ENCODE results near the gene BMPR1B. TPM values are rescaled to one million over a fixed set of nuclear protein-coding genes. Genes with fewer than 3 reads are reported as not detected.

Gene BMPR1B
- total RNA-seq, 2 experiments from 2014 or later, result not detected

DNA sequence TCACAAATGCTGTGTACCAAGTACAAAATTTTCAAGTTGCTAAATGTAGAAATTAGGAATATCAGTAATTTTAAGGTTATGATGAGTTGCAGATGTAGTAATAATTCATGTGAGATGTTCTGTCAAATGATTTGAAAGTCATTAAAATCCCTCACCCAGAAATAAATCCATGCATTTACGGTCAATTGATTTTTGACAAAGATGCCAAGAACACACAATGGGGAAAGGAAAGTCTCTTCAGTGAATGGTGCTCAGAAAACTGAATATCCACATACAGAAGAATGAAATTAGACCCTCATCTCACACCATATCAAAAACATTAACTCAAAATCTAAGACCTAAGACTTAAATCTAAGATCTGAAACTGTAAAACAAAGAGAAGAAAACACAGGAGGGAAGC lies 12.9 kb upstream of the BMPR1B start:
- Mint-ChIP-seq H3K27ac (no peak overlapping the region), H3K4me1 (no peaks in the 10 kb centered on the region)

DNA sequence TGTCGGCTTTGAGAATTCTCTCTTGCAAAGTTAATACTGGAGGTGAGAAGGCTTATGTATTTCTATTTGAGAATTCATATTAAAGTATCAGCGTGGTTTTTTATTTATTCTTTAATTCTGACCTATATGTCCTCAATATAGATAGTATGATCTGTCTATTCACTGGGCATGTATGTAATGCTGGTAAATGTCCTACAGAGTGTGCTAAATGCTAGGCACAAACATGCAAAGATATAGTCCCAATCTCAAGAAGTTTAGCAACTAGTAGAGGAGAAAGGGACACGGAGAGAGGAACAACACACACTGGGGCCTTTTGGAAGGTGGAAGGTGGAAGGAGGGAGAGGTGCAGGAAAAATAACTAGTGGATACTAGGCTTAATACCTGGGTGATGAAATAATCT lies 11.0 kb upstream of the BMPR1B start:
- no peak for DNase-seq
- Mint-ChIP-seq H3K9me3 (no peaks in the 10 kb centered on the region), H3K4me3 (no peak overlapping the region), H3K27ac (no peak overlapping the region), H3K36me3 (no peaks in the 10 kb centered on the region), H3K4me1 (no peaks in the 10 kb centered on the region), H3K27me3 (peaks cover 9% of the 10 kb centered on the region)

More for the DNA sequence above, 12.9 kb upstream of the BMPR1B start:
- no peak for DNase-seq
- H3K27me3 Mint-ChIP-seq, result peaks cover 15% of the 10 kb centered on the region
- peaks cover 2% of the 10 kb centered on the region for H3K9me3 Mint-ChIP-seq
- no peaks in the 10 kb centered on the region for H3K36me3 Mint-ChIP-seq
- no peak overlapping the region for H3K4me3 Mint-ChIP-seq

DNA sequence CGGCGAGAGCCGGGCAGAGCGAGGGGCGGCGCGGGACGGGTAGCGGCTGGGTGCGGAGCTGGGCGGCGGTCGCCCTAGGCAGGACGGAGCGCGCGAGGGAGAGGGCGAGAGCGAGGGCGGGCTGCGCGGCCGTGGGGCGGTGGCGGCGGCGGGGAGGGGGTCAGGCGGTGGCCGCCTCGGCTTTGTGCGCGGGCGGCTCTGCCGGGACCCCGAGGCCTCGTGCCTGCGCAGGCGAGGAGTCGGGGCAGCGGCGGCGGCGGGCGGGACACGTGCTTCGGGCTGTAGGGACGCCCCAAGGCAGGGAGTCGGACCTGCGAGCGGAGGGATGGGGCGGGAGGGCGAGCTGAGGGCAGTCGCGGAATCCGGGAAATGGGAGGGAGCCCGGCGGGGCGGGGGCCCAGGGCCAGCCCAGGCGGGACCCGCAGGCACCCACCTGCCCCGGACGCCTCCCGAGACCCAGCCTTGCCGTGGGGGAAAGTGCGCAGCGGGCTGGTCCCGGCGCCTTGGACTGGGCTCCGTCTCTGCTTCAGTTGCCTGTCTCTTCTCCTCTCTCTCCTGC lies 465 bp downstream of the BMPR1B start:
- DNase-seq, result peak; percentile 10
- H3K27me3 Mint-ChIP-seq, result peaks cover 80% of the 10 kb centered on the region

DNA sequence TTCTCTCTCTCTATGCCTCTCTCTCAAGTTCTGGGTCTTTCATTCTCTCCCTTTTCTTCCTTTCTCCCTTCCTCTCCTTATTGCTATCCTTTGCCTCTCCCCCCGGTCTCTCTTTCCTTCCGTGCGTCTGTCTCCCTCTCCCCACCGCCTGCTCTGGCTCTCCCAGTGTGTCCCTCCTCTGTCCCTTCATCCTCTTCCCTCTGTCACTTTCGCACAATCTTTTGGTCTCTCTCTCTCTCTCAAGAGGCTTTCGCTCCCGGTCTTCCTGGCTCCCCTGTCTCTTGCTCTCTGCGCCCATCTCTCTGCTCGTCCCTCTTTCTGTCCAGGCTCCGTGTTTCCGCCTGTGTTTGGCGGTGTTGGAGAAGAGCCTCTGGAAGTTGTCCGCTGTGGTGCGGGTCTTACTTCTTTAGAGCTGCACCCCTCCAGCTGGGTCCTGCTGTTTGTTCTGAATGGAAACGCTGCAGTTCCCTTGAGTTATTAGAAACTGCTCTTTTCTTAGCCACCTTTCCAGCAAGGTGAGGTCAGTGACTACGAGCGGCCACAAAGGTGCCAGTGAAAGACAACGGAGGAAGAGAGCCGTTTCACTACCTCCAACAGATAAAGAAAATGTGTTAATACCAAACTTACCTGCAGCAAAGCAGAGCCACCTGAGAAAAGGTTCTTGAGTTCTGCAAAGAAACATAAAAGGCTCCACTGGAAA lies 1.1 kb downstream of the BMPR1B start:
- DNase-seq, result no peak
- no peaks in the 10 kb centered on the region for H3K9me3 Mint-ChIP-seq
- H3K4me3 Mint-ChIP-seq, result peak overlapping the region; percentile 41
- peaks cover 5% of the 10 kb centered on the region for H3K4me1 Mint-ChIP-seq
- H3K27ac Mint-ChIP-seq, result no peak overlapping the region
- peaks cover 79% of the 10 kb centered on the region for H3K27me3 Mint-ChIP-seq
- peaks cover 1% of the 10 kb centered on the region for H3K36me3 Mint-ChIP-seq

More for the DNA sequence above, 465 bp downstream of the BMPR1B start:
- Mint-ChIP-seq H3K9me3 (no peaks in the 10 kb centered on the region), H3K27ac (no peak overlapping the region), H3K4me1 (peaks cover 5% of the 10 kb centered on the region), H3K4me3 (peak overlapping the region; percentile 41), H3K36me3 (peaks cover 1% of the 10 kb centered on the region)

DNA sequence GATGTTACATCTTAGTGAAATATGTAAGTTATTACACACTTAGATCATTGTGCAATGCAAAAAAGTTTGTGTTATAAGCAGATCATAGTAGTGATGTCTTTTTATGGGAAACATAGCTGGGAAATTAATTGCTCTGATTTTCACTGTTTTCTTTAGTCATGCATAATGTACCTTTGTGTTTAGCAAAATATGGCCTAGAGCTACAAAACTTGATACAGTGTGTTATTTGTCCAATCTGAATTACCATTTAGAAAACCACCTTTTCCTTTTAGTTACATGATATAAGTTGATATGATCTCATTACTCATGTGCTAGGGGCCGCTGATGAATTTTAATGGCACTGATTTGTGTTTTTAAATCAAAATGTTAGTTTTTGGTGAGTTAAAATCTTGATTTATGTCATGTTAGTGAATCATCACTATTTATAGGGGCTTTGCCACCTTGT lies 2.0 kb downstream of the BMPR1B start:
- Mint-ChIP-seq H3K27me3 (peaks cover 83% of the 10 kb centered on the region), H3K9me3 (no peaks in the 10 kb centered on the region), H3K36me3 (peaks cover 1% of the 10 kb centered on the region), H3K4me3 (no peak overlapping the region), H3K4me1 (peaks cover 5% of the 10 kb centered on the region), H3K27ac (no peak overlapping the region)
- no peak for DNase-seq

- Mint-ChIP-seq H3K36me3 (peaks cover 1% of the 10 kb centered on the region), H3K27ac (no peak overlapping the region), H3K4me3 (no peak overlapping the region), H3K4me1 (peaks cover 3% of the 10 kb centered on the region), H3K9me3 (no peaks in the 10 kb centered on the region), H3K27me3 (peaks cover 70% of the 10 kb centered on the region)
- DNase-seq, result no peak
Measured at GRCh38 chr4:94762326-94762725, 4.6 kb downstream of the BMPR1B start.

DNA sequence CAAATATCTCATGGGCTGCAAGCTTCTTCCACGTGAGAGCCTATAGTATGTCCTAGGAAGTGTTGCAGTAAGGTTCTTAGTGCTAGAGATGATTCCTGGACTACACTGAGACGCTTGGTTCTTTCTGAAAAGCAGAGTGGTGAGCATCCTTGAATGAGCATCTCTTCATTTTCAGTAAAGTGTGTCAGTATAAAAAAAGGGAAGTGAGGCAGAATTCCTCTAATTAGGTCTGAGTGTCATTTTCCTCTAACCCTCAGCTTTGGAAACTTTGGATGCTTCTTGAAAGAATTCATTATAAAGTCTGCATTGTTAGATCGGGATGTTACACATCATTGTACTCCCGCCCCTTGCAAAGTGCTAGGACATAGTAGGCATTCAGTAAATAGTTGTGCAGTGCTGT lies 5.2 kb downstream of the BMPR1B start:
- Mint-ChIP-seq H3K4me3 (no peak overlapping the region), H3K27ac (no peak overlapping the region), H3K27me3 (peaks cover 66% of the 10 kb centered on the region), H3K4me1 (peaks cover 3% of the 10 kb centered on the region), H3K9me3 (no peaks in the 10 kb centered on the region), H3K36me3 (peaks cover 1% of the 10 kb centered on the region)
- no peak for DNase-seq

DNA sequence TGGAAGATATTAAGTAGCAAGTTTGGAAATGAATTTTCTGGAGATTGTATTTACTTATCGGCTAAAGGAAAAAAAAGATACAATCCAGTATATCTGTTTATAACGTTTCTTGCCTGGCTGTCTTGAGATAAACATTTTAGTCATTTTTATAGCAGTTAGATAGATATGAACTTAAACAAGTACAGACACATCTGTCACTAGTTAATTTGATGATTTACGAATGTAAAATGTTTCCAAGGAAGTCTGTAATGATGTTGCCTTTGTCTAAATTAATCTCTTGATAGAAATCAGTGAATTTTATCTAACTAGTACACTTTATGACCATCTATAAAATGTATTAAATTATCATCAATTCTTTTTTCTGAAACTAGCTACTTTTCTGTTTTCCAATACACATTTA lies 5.7 kb downstream of the BMPR1B start:
- Mint-ChIP-seq H3K4me1 (peaks cover 2% of the 10 kb centered on the region), H3K36me3 (peaks cover 1% of the 10 kb centered on the region), H3K4me3 (no peak overlapping the region), H3K9me3 (no peaks in the 10 kb centered on the region), H3K27ac (no peak overlapping the region), H3K27me3 (peaks cover 65% of the 10 kb centered on the region)
- DNase-seq, result no peak

- Mint-ChIP-seq H3K27ac (no peak overlapping the region), H3K27me3 (peaks cover 59% of the 10 kb centered on the region), H3K36me3 (no peaks in the 10 kb centered on the region), H3K4me3 (no peak overlapping the region), H3K9me3 (no peaks in the 10 kb centered on the region), H3K4me1 (no peaks in the 10 kb centered on the region)
- no peak for DNase-seq
Measured at GRCh38 chr4:94764069-94764468, 6.3 kb downstream of the BMPR1B start.

- Mint-ChIP-seq H3K27me3 (peaks cover 48% of the 10 kb centered on the region), H3K27ac (no peak overlapping the region), H3K4me1 (no peaks in the 10 kb centered on the region), H3K4me3 (no peak overlapping the region), H3K9me3 (no peaks in the 10 kb centered on the region), H3K36me3 (no peaks in the 10 kb centered on the region)
- DNase-seq, result no peak
Measured at GRCh38 chr4:94765174-94765573, 7.4 kb downstream of the BMPR1B start.

- Mint-ChIP-seq H3K27me3 (peaks cover 44% of the 10 kb centered on the region), H3K4me3 (no peak overlapping the region), H3K27ac (no peak overlapping the region), H3K4me1 (no peaks in the 10 kb centered on the region), H3K36me3 (no peaks in the 10 kb centered on the region), H3K9me3 (no peaks in the 10 kb centered on the region)
- DNase-seq, result no peak
Measured at GRCh38 chr4:94765648-94766047, 7.9 kb downstream of the BMPR1B start.

DNA sequence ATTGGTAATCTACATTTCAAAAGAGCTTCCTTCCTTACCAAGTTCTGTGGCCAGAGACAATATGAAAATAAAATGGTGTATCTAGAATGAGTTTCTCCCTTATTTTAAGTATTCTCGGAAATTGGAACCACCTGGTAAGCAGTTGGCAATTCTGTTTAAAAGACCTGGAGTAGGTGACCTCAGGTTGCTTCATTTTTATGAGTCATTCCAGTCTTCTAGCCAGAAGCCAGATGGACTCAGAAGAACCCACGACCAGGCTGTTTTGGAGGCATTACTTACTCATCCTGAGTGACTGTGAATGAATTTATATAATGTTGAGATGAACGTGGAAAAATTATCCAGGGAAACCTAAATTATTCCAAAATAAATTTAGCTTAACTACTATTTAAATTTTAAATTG lies 9.1 kb downstream of the BMPR1B start:
- Mint-ChIP-seq H3K27ac (no peak overlapping the region), H3K36me3 (no peaks in the 10 kb centered on the region), H3K4me3 (no peak overlapping the region), H3K9me3 (no peaks in the 10 kb centered on the region), H3K27me3 (peaks cover 34% of the 10 kb centered on the region), H3K4me1 (no peaks in the 10 kb centered on the region)
- no peak for DNase-seq

DNA sequence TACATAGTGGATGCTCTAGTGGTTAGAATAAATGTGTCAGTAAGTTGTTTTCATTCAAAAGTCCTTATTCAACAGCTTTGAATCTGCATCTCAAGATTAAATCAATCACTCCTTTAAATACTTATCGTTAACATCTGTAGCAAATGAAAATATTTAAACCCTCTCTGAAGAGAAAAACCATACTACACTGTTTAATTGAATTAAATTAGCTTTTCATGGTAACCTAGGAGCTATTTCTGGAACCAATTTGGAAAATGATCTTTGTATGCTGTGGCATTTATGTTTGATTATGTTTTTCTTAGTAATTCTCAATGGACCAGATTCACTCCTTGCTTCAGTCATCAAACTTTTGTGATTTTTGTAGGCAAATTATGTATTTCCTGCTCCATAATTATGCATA lies 9.7 kb downstream of the BMPR1B start:
- no peaks in the 10 kb centered on the region for H3K36me3 Mint-ChIP-seq
- H3K9me3 Mint-ChIP-seq, result no peaks in the 10 kb centered on the region
- DNase-seq, result no peak
- H3K27ac Mint-ChIP-seq, result no peak overlapping the region
- peaks cover 28% of the 10 kb centered on the region for H3K27me3 Mint-ChIP-seq
- no peak overlapping the region for H3K4me3 Mint-ChIP-seq
- H3K4me1 Mint-ChIP-seq, result no peaks in the 10 kb centered on the region

DNA sequence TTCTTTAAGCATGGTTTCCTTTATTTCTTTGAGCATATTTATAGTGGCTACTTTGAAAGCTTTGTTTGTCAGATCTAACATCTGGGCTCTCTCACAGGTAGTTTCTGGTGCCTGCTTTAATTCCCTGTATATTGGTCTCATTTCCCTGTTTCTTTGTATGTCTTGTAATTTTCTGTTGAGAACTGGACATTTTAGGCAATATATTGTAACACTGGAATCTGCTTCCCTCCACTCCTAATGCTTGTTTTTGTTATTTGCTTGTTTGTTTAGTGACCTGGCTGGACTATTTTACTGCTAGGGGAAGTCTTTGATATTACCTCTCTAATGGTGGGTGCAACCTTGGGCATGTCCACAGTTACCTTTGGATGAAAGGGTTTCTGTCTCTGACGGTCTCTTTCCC lies 25.0 kb downstream of the BMPR1B start:
- no peaks in the 10 kb centered on the region for H3K36me3 Mint-ChIP-seq
- H3K27me3 Mint-ChIP-seq, result no peaks in the 10 kb centered on the region
- no peaks in the 10 kb centered on the region for H3K4me1 Mint-ChIP-seq
- H3K9me3 Mint-ChIP-seq, result peaks cover 11% of the 10 kb centered on the region
- H3K4me3 Mint-ChIP-seq, result no peak overlapping the region
- H3K27ac Mint-ChIP-seq, result no peak overlapping the region
- no peak for DNase-seq

DNA sequence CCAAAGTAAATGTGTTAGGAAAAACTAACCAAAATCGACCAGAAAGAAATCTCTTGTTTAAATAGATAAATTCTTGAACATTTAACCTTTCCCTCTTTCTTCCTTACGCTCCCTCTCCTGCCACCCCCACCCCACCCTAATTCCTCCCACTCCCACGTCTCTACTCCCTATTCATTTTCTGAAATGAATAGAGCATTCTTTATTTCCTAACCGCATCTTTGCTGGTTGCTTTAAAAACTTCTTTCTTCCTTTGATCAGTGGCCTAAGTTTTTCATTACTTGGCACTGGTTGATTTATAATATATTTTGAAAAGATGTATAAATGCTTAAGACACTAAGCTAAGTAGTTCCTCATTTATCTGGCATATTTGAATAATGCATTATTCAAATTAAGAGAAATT lies 33.9 kb downstream of the BMPR1B start:
- no peak overlapping the region for H3K4me3 Mint-ChIP-seq
- H3K4me1 Mint-ChIP-seq, result no peaks in the 10 kb centered on the region
- no peaks in the 10 kb centered on the region for H3K36me3 Mint-ChIP-seq
- H3K27ac Mint-ChIP-seq, result no peak overlapping the region
- H3K9me3 Mint-ChIP-seq, result no peaks in the 10 kb centered on the region
- no peak for DNase-seq
- no peaks in the 10 kb centered on the region for H3K27me3 Mint-ChIP-seq

DNA sequence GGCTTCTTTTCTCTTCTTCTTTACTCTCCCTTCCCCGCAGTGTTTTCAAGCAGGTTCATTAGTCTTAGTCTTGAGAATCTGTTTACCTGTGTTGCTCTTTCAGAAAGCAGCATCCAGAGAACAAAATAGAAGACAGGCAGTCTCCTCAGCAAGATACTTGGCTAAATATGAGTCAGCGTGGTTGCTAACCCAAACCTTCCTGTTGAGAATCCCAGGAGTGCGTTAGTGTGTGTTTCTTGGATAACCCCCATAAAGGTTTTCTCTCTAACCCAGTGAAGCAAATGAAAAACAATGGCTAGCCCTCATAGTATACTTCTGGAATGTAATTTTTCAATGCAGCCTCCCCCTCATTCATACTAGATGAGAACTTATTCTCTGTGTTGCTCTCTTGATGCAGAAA lies 41.1 kb downstream of the BMPR1B start:
- H3K36me3 Mint-ChIP-seq, result no peaks in the 10 kb centered on the region
- no peak for DNase-seq
- H3K4me3 Mint-ChIP-seq, result no peak overlapping the region
- H3K4me1 Mint-ChIP-seq, result no peaks in the 10 kb centered on the region
- no peaks in the 10 kb centered on the region for H3K9me3 Mint-ChIP-seq
- no peak overlapping the region for H3K27ac Mint-ChIP-seq
- H3K27me3 Mint-ChIP-seq, result no peaks in the 10 kb centered on the region
